Activated T-helper 1 cell treated with anti-CD3 and anti-CD28 coated beads, Interleukin-12 subunit alpha, Interleukin-12 subunit beta, Interleukin-2, Interleukin-4 antibody, amounts not matched to agents 30 ng/mL and 10 ng/mL and 1 ng/mL, durations not matched to agents 14 hours and 24 hours and 36 hours (primary cell): ENCODE results near the gene CNDP1. TPM values are rescaled to one million over a fixed set of nuclear protein-coding genes. Genes with fewer than 3 reads are reported as not detected.
"Not testable (repeated sequence)": the region's sequence is repeated elsewhere in the genome, so short reads cannot be mapped to it uniquely, and the experiment has no call there.

ENCODE experiments used
- DNase-seq: peaks from one replicate; pipeline ENCODE4 v3.0.0; 2021; ENCODE audit warnings: low spot score
- H3K27ac Mint-ChIP-seq: one replicate; pipeline ENCODE4 v1.8.0; 2021; ENCODE audit warnings: mild to moderate bottlenecking, mixed read lengths
- H3K27me3 Mint-ChIP-seq: one replicate; pipeline ENCODE4 v1.8.0; 2022; ENCODE audit warnings: mild to moderate bottlenecking, moderate library complexity, mixed read lengths; ENCODE audit not compliant: insufficient read depth
- H3K36me3 Mint-ChIP-seq: one replicate; pipeline ENCODE4 v1.8.0; 2021; ENCODE audit warnings: low read depth, mixed read lengths
- H3K4me1 Mint-ChIP-seq: one replicate; pipeline ENCODE4 v1.8.0; 2021; ENCODE audit warnings: low read depth, mixed read lengths
- H3K4me3 Mint-ChIP-seq: one replicate; pipeline ENCODE4 v1.8.0; 2021; ENCODE audit warnings: mild to moderate bottlenecking, moderate library complexity, mixed read lengths
- H3K9me3 Mint-ChIP-seq: one replicate; pipeline ENCODE4 v1.8.0; 2021; ENCODE audit warnings: mixed read lengths
- intact Hi-C: fragments of 100-400 bp; cut with micrococcal nuclease; formaldehyde crosslinking; loops from one replicate; pipeline ENCODE4 v1.15.1; 2024
- total RNA-seq: library from RNA; stranded (reverse); gene quantifications from 2 replicates; pipeline ENCODE4 v1.2.3, GENCODE V29; 2022

The CNDP1 gene
- total RNA-seq, 1 donor from 2014 or later, result not detected

DNA sequence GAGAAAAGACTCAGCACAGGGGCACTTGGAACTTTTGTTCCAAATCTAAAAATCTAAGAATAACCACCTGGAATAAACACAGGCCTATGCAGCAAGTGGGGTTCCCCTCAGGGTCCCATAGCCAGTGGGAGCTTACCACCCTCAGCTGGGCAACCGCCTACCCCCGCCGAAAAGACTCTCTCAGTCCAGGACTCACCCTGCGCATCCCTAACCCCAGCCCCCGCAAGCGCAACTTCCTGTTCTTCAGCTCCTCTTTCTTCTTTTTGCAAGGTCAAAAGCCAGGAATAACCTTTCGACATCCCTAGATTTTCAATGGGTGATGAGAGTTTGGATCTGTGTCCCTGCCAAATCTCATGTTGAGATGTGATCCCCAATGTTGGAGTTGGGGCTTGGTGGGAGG lies 13.6 kb downstream of the CNDP1 start:
- Mint-ChIP-seq H3K4me3 (no peak overlapping the region), H3K27ac (no peak overlapping the region), H3K9me3 (peaks cover 20% of the 10 kb centered on the region), H3K36me3 (peaks cover 2% of the 10 kb centered on the region), H3K27me3 (peaks cover 6% of the 10 kb centered on the region), H3K4me1 (peaks cover 12% of the 10 kb centered on the region)
- intact Hi-C loops, result no loop called here
- DNase-seq, result no peak

GRCh38 chr18:74549591-74550104 lies 15.3 kb downstream of the CNDP1 start:
- intact Hi-C loops, result no loop called here
- Mint-ChIP-seq H3K27me3 (peaks cover 10% of the 10 kb centered on the region), H3K27ac (no peak overlapping the region), H3K9me3 (peaks cover 20% of the 10 kb centered on the region), H3K4me3 (no peak overlapping the region), H3K4me1 (peaks cover 12% of the 10 kb centered on the region), H3K36me3 (peaks cover 2% of the 10 kb centered on the region)
- no peak for DNase-seq

DNA sequence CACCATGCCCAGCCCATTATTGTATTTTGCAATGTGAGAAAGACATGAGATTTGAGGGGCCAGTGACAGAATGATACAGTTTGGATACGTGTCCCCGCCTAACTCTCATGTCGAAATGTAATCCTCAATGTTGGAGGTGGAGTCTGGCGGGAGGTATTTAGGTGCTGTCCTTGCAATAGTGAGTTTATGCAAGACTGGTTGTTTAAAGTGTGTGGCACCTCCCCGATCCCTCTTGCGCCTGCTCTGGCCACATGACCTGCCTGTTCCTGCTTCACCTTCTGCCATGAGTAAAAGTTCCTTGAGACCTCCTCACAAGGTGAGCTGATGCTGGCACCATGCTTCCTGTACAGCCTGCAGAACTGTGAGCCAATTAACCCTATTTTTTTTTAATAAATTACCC lies 16.6 kb downstream of the CNDP1 start:
- H3K9me3 Mint-ChIP-seq, result peaks cover 20% of the 10 kb centered on the region
- no peak for DNase-seq

DNA sequence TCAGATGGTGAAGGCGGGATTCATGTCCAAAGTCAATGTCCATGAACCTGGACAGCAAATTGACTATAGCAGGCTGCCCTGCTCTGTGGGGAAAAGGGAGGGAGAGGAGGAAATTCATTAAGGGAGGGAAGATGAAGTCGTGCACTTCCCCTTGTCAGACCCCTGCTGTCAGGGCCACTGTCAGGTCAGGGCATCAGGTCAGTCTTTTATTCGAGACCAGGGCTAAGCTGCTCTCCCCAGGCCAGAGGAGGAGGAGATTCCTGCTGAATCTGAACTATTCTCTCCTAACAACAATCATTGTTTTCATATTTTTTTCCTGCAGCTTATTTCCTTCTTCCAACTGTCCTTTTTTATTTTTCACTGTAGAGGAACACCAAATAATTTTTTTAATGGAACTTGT lies 17.2 kb downstream of the CNDP1 start:
- Mint-ChIP-seq H3K9me3 (peaks cover 20% of the 10 kb centered on the region), H3K27me3 (peaks cover 13% of the 10 kb centered on the region)
- intact Hi-C loops, result no loop called here

More for the DNA sequence above, 16.6 kb downstream of the CNDP1 start:
- H3K36me3 Mint-ChIP-seq, result peaks cover 2% of the 10 kb centered on the region
- intact Hi-C loops, result no loop called here
- peaks cover 10% of the 10 kb centered on the region for H3K27me3 Mint-ChIP-seq
- H3K4me3 Mint-ChIP-seq, result no peak overlapping the region
- peaks cover 12% of the 10 kb centered on the region for H3K4me1 Mint-ChIP-seq
- H3K27ac Mint-ChIP-seq, result no peak overlapping the region

GRCh38 chr18:74551936-74552555 lies 17.7 kb downstream of the CNDP1 start:
- DNase-seq, result peak; percentile 60
- Mint-ChIP-seq H3K4me3 (no peak overlapping the region), H3K27ac (no peak overlapping the region), H3K9me3 (peaks cover 20% of the 10 kb centered on the region), H3K27me3 (peaks cover 13% of the 10 kb centered on the region), H3K36me3 (peaks cover 2% of the 10 kb centered on the region), H3K4me1 (peaks cover 6% of the 10 kb centered on the region)
- intact Hi-C loops, result loop anchor here (1.0 to 2.0 kb wide), 4 partner anchors 53 to 511 kb away; no protein-coding TSS in a partner anchor

More for the DNA sequence above, 17.2 kb downstream of the CNDP1 start:
- Mint-ChIP-seq H3K27ac (no peak overlapping the region), H3K4me3 (no peak overlapping the region), H3K4me1 (peaks cover 12% of the 10 kb centered on the region), H3K36me3 (peaks cover 2% of the 10 kb centered on the region)
- DNase-seq, result no peak

GRCh38 chr18:74556126-74556525 lies 21.8 kb downstream of the CNDP1 start:
- intact Hi-C loops, result no loop called here

DNA sequence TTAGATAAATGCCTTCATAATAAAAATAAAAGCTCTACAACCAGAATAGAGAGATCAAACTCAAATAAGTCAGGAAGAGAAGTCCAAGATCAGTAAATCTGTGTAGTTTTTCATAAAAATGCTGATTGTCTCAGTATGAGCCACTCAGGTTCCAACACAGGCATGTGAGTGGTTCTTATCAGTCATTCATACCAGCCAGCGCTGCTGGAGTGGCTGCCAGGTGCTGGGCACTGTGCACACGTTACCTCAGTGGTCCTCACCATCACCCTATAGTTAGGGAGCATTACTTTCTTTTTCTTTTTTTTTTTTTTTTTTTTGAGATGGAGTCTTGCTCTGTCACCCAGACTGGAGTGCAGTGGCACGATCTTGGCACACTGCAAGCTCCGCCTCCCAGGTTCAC lies 23.8 kb downstream of the CNDP1 start:
- H3K27ac Mint-ChIP-seq, result no peak overlapping the region
- no peak overlapping the region for H3K4me3 Mint-ChIP-seq
- DNase-seq, result no peak
- intact Hi-C loops, result no loop called here
- H3K27me3 Mint-ChIP-seq, result peaks cover 11% of the 10 kb centered on the region
- H3K9me3 Mint-ChIP-seq, result no peaks in the 10 kb centered on the region
- H3K36me3 Mint-ChIP-seq, result no peaks in the 10 kb centered on the region
- H3K4me1 Mint-ChIP-seq, result no peaks in the 10 kb centered on the region

More at GRCh38 chr18:74556126-74556525, 21.8 kb downstream of the CNDP1 start:
- H3K27me3 Mint-ChIP-seq, result peaks cover 14% of the 10 kb centered on the region
- no peak overlapping the region for H3K27ac Mint-ChIP-seq
- H3K36me3 Mint-ChIP-seq, result no peaks in the 10 kb centered on the region
- DNase-seq, result no peak
- H3K9me3 Mint-ChIP-seq, result no peaks in the 10 kb centered on the region
- H3K4me1 Mint-ChIP-seq, result no peaks in the 10 kb centered on the region
- H3K4me3 Mint-ChIP-seq, result no peak overlapping the region

- Mint-ChIP-seq H3K36me3 (no peaks in the 10 kb centered on the region), H3K27me3 (peaks cover 7% of the 10 kb centered on the region), H3K4me1 (no peaks in the 10 kb centered on the region), H3K27ac (no peak overlapping the region), H3K9me3 (peaks cover 9% of the 10 kb centered on the region), H3K4me3 (no peak overlapping the region)
- intact Hi-C loops, result no loop called here
- DNase-seq, result no peak
Measured at GRCh38 chr18:74562131-74562730, 27.9 kb downstream of the CNDP1 start.

DNA sequence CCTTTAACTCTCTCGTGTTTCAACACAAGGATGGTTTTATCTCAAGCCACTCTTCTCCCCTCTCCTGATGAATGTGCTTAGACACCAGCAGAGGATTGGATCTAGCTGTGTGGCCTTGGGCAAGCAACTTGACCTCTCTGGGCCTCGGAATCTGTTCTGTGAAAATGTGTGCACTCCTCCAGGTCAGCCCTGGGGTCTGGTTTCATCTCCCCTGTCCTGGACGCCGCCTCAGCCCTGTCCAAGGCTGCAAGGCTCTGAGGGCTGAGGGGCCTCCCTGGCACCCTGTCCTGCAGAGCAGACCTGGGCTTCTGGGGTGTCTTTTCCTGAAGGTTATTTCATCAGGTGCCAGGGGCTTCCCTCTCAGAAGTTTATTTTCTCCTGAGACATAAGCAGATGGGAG lies 28.5 kb downstream of the CNDP1 start:
- Mint-ChIP-seq H3K27ac (no peak overlapping the region), H3K36me3 (no peaks in the 10 kb centered on the region), H3K4me3 (no peak overlapping the region), H3K27me3 (peaks cover 8% of the 10 kb centered on the region), H3K4me1 (no peaks in the 10 kb centered on the region), H3K9me3 (peaks cover 12% of the 10 kb centered on the region)
- DNase-seq, result no peak
- intact Hi-C loops, result no loop called here

- Mint-ChIP-seq H3K36me3 (no peaks in the 10 kb centered on the region), H3K9me3 (peaks cover 12% of the 10 kb centered on the region), H3K27me3 (peaks cover 8% of the 10 kb centered on the region), H3K4me3 (no peak overlapping the region), H3K27ac (no peak overlapping the region), H3K4me1 (no peaks in the 10 kb centered on the region)
- intact Hi-C loops, result no loop called here
- no peak for DNase-seq
Measured at GRCh38 chr18:74563999-74564398, 29.7 kb downstream of the CNDP1 start.

DNA sequence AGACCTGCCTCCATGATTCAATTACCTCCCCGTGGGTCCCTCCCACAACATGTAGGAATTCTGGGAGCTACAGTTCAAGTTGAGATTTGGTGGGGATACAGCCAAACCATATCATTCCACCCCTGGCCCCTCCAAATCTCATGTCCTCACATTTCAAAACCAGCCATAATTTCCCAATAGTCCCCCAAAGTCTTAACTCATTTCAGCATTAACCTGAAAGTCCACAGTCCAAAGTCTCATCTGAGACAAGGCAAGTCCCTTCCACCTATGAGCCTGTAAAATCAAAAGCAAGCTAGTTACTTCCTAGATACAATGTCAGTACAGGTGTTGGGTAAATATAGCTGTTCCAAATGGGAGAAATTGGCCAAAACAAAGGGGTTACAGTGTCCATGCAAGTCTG lies 30.9 kb downstream of the CNDP1 start:
- intact Hi-C loops, H3K27me3 Mint-ChIP-seq, DNase-seq, H3K4me3 Mint-ChIP-seq, H3K4me1 Mint-ChIP-seq, H3K36me3 Mint-ChIP-seq, H3K27ac Mint-ChIP-seq: not testable (repeated sequence)
- peaks cover 12% of the 10 kb centered on the region for H3K9me3 Mint-ChIP-seq

GRCh38 chr18:74565993-74566392 lies 31.7 kb downstream of the CNDP1 start:
- H3K36me3 Mint-ChIP-seq, intact Hi-C loops, H3K4me3 Mint-ChIP-seq, H3K4me1 Mint-ChIP-seq, H3K27ac Mint-ChIP-seq, DNase-seq: not testable (repeated sequence)
- peaks cover 11% of the 10 kb centered on the region for H3K27me3 Mint-ChIP-seq
- peaks cover 12% of the 10 kb centered on the region for H3K9me3 Mint-ChIP-seq

- Mint-ChIP-seq H3K4me3 (no peak overlapping the region), H3K9me3 (peaks cover 12% of the 10 kb centered on the region), H3K27ac (no peak overlapping the region), H3K4me1 (no peaks in the 10 kb centered on the region), H3K27me3 (peaks cover 14% of the 10 kb centered on the region), H3K36me3 (no peaks in the 10 kb centered on the region)
- DNase-seq, result no peak
- intact Hi-C loops, result no loop called here
Measured at GRCh38 chr18:74567822-74568221, 33.5 kb downstream of the CNDP1 start.
